NOMO-1 treated with DMSO at 0.1 percent for 48 hours (cell line): Measurements from ENCODE around the gene LGR4.

ENCODE experiments used
- DNase-seq: peaks from one replicate; lab custom pipeline; 2025; ENCODE audit not compliant: unreplicated experiment; lab: John Stamatoyannopoulos, UW

LGR4 gene

GRCh38 chr11:27485930-27486773 lies 13.6 kb upstream of the LGR4 start:
- peak; percentile 46 for DNase-seq

- DNase-seq = no peak
These were observed 10.2 kb upstream of the LGR4 start for GRCh38 chr11:27482793-27483192.

DNA sequence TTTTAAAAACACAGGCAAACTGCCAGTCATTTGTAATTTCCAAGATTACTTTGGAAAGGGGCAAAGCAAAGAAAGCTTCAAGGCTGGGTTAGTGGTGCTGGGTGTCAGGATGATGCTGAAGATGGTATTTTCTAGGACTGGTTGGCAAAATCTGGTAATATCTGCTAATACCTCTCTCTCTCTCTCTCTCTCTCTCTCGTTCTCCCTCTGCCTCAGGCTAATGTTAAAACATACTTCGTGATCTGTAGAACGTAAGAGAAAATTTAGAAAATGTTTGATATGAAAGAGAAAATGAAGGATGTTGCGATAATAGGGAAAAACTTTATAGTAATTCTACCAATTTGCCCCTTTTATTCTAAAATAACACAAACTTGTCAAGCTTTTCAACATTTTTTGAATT lies 9.4 kb upstream of the LGR4 start:
- no peak for DNase-seq

DNA sequence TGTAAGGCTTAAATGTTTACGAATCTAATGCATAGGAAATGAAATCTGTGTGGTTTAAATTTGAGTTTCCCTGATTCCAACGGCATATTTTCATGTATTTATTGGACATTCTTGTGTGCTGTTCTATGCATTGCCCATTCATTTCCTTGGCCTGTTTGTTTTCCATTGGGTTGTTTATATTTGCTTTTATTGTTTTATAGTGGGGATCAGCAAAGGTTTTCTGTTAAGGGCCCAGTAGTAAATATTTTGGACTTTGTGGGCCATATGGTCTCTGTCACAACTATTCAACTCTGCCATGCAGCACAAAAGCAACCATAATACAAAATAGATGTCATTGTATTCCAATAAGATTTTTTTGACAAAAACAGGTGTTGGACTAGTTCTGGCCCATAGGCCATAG lies 5.2 kb upstream of the LGR4 start:
- no peak for DNase-seq

- DNase-seq = no peak
These were observed 4.7 kb upstream of the LGR4 start for GRCh38 chr11:27477243-27477642.

- DNase-seq = no peak
These were observed 3.0 kb upstream of the LGR4 start for GRCh38 chr11:27475622-27476021.

- DNase-seq = no peak
These were observed 422 bp upstream of the LGR4 start for GRCh38 chr11:27473017-27473406.

DNA sequence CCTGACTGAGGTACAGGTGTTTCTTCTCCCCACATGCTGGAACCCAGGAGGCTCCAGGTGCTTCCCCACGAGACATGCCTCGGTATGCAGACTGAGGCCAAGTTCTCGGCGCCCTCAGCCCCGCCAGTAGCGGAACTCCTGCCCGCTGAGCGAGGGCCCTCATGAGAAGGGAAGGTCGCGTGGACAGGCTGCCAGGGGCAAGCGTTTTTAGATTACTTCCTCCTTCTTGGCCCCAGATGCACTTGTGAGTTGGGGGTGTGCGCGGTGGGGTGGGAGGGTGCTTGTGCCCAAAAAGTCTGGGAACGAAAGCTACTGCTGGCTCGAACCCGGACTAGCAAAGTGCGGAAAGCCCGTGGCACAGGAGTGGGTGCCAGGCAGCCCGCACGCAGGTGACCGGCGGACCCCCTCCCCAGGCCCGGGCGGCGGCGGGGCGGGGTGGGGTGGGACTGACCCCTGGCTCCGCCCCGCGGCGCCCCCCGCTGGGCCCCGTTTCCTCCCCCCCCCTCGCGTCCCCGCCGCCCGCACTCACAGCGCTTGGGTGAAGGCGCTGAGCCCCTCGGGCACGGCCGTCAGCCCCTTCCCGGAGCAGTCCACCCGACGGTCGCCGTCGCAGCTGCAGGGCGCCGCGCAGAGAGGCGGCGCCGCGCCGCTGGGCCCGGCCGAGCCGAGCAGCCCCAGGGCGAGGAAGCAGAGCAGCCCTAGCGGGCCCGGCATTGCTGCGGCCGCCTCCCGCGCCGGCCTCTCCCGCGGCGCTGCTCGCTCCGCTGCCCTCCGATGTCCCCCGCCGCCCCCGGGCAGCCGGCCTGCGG lies 797 bp downstream of the LGR4 start:
- peak; percentile 28 for DNase-seq

DNA sequence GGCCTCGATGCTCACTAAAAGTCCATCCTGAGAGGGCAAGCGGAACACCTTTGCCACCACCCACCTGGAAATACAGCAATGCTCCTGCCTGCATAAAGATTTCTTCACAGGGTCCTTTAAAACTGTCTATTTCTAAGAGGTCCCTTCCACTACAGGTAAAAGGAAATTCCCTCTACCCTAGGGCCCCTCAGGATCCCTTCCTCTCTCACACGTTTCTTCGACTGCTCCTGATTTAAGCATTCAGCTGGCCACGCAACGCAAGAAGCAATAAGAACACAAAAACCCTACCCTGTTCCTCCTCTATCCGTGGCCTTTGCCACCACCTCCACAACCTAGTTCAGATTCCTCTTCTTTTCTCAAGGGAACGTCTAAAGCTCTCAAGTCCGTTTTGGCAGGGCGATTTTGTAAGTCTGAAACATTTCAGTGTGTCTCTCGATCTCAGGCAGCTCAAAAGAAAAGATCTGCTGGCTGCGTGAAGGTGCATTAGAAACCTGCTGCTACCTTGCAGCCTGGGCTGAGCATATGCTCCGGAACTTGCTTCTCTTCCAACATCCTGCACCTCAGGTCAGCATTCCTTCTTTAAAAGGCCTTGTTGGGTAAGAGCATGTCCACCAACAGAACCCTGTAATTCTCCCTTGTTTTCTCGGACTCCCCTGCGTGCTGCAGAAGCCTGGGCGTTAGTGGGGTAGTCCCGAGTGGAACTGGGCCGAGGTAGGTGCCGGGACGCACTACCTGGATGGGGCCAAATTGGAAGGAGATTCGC lies 1.6 kb downstream of the LGR4 start:
- no peak for DNase-seq

GRCh38 chr11:27470166-27470565 lies 2.4 kb downstream of the LGR4 start:
- no peak for DNase-seq

DNA sequence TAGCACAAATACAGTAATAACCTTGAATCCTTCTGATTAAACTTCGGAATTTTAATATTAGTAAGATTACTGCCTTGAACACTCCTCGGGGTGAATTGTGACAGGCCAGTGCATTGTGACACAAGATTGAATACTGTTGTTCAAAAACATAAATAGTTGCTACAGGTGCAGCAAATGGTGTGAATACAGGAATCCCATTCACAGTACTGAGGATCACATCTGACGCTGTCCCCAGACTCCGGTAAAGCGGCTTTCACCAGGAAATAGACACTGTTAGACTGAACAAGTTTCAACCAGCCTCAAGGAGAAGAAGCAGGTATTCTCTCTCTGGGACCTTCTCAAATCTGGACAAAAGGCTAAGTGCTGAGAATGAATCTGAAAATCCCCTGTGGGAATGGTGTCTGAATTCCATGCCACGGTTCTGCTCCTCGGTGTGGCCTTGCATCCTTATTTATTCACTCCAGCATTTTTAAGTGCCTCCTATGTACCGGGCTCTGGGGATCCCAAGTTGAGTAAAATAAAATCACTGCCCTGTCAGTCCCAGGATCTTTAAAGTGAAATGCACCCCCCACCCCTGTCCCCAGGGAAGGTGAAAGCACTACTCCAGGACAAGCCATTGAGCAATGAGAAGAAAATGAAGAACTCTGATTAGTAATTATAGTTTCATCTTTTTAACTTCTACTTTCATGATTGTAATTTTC lies 3.4 kb downstream of the LGR4 start:
- DNase-seq = no peak

DNA sequence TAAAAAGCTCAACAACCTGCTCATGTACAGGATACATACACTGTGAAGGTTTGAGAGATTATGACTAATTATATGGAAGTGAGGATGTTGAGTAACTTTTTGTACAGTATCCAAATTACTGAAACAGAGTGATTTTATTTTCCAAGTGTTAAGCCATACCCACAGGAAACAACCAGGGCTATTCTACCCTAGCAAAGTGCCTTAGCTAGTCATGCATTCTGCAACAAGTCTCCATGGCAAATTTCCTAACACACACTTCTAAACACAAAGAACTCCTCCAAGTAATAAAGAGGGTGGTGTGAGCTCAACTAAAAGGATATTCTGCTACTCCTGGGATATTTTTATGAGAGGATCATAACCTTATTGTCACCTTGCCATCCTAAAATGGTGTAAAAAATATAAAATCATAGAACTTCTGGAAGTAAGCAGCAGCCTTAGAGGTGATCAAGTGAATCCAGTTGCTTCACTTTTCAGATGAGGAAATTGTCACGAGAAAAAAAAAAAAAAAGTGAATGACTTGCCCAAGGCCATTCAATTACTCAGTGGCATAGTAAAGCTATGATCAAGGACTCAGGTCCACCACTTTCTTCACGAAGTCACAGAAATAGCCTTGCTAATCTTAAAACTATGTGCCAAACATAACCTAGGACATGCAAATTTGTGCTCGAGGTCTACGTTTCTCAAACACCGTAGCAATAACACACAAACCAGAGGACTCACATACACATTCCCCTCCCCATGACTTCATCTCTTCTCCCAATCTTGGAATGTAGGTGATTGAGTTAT lies 4.2 kb downstream of the LGR4 start:
- peak; percentile 36 for DNase-seq

- no peak for DNase-seq
These were observed 5.2 kb downstream of the LGR4 start for GRCh38 chr11:27467181-27467913.

- DNase-seq = no peak
These were observed 6.2 kb downstream of the LGR4 start for GRCh38 chr11:27466363-27466762.

DNA sequence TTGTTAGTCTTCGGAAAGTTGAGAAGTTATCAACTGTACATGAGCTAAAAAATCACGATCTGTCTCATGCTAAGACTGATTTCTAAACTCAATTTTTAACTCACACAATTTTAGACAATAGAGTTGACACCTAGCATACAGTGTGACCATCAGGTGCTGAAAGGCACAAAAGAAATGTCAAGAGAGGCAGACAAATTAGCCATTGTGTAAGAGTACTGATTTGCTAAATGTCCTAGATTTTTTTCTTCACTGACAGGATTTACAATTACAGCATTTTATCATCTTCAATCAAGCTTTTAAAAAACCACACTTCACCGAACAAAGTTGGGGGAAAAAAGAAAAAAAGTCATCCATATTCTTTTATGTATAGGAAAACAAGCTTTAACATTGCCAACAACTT lies 7.0 kb downstream of the LGR4 start:
- no peak for DNase-seq

DNA sequence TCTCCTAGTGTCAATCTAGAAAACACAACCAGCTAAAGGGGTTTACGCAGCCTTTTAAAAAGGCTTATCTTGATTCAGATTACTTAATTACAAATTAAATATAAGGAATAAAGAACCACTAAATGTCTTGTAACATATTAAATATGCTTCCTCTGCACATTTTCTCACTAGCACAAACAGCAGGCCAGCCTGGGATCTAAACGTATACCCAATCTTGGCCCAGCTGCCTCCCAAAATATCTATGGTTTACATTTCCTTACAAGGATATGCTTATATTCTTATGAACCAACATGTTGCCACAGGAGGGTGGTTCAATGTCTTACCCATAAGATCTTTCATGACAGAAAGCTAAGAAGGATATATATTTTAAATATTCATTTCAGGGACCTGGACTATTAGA lies 7.7 kb downstream of the LGR4 start:
- DNase-seq = no peak

DNA sequence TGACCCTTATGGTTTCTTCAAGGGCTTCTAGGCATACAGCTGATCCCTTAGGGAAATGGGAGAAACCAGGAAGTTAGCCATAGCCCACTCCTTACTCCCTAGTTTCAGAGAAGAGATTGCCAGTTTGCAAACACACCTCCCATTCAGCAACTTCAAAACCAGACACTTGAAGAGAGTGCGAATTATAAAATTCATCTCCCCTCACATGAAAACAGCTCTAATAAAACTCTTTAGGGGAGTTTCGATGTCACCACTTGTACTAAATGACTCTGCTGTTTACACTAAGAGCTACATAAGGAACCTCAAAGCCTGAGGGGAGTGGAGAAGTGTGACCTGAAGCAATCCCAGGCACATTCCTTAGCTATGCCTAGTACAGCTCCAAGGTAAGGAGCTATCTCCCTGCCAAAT lies 8.3 kb downstream of the LGR4 start:
- DNase-seq = no peak

GRCh38 chr11:27462543-27462942 lies 10.0 kb downstream of the LGR4 start:
- DNase-seq = no peak

GRCh38 chr11:27460158-27460978 lies 12.2 kb downstream of the LGR4 start:
- no peak for DNase-seq
